NCI-H345 (cell line): ENCODE results near the gene NRXN2.
A peak's percentile ranks its signal among the peaks of the same experiment; 100 is the strongest.

Source experiments
- DNase-seq: peaks from one replicate; lab custom pipeline; 2025; lab: John Stamatoyannopoulos, UW

NRXN2 gene

GRCh38 chr11:64649291-64649697, 73.7 kb downstream of the NRXN2 start:
- DNase-seq = no peak

- no peak for DNase-seq
These were observed 74.4 kb downstream of the NRXN2 start for GRCh38 chr11:64648551-64648950.

DNA sequence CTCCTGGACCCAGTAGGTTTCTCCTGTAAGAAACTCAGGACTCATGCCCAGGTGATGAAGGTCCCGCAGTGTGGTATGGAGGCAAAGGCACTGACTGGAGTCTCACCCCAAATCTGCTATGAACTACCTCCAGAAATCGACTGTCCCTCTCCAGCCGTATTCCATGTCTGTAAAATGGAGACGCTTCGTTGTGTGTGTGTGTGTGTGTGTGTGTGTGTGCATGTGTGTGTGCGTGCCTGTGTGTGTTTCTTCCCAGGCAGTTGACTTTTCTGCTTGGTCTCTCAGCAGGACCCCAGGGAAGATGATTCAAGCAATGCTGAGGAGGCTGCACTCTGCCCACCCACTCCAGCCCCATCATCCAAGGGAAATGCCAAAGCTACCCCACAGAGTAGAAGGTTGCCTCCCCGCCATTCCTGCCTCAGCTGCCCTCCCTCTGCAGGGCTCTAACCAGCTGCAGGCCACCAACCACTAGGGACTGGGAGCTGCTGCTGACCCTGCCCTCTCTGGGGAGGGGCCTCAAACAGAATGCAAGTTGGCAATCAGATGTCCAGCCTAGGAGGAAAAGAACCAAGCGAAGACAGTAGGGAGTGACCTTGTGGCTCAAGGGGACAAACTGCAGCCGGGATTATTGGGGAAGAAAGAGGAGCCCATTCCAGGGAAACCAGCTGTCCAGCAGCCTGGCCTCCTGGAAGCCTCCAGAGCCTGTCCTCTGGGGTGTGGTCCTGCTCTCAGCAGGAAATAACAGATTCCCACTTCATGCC, 75.8 kb downstream of the NRXN2 start:
- DNase-seq = no peak

- DNase-seq = no peak
These were observed 78.2 kb downstream of the NRXN2 start for GRCh38 chr11:64644647-64645275.

GRCh38 chr11:64643920-64644646, 78.9 kb downstream of the NRXN2 start:
- no peak for DNase-seq

GRCh38 chr11:64643256-64643881, 79.6 kb downstream of the NRXN2 start:
- peak; percentile 48 for DNase-seq

- no peak for DNase-seq
These were observed 80.1 kb downstream of the NRXN2 start for GRCh38 chr11:64642871-64643255.

DNA sequence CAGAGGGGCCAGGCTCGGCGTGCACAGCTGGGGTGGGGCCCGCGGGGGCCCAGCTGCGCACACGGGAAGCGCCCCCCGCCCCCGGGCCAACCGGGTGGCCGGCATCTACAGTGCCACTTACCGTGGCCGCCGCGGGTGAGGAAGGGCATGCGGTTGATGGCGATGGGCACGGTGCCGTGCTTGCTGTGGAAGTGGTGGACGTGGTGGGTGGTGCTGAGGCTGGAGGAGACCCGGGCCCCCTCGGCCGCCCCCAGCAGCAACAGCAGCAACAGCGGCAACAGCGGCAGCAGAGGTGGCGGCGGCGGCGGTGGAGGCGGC, 80.6 kb downstream of the NRXN2 start:
- no peak for DNase-seq

DNA sequence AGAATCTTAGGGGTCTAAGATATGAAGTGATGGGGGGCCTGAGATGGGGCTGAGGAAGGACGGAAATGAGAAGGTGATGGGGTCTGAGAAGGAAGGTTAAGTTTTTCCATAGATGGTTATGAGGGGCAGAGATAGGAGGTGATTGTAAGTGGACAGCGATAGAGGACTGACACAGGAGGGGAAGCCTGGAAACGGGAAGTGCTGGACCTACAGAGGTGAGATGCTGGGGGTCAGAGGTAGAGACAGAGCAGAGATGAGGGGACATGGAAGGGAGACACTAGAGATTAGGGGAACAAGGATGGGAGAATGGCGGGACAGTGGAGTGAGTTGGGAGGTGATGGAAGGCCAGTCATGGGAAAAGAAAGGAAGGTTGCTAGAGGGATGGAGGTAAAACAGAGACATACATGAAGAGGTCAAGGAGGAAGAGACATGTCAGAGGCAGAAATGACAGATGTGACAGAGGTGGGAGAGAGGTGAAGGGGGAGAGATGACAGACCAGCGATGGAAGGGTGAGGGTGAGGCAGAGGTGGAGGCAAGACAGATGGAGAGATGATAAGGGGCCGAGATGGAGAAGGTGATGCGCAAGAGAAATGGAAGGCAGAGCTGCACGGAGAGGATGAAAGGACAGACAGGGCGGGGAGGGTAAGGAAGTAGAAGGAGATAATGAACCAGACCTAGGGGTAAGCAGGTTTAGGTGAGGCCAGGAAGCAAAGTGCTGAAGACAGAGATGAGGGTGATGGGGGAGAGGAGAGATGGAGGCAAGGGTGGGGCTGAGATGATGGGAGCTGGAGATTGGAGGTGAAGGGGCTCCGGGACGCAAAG, 81.2 kb downstream of the NRXN2 start:
- DNase-seq = no peak

- no peak for DNase-seq
These were observed 83.1 kb downstream of the NRXN2 start for GRCh38 chr11:64639885-64640284.

- no peak for DNase-seq
These were observed 84.2 kb downstream of the NRXN2 start for GRCh38 chr11:64638829-64639228.

DNA sequence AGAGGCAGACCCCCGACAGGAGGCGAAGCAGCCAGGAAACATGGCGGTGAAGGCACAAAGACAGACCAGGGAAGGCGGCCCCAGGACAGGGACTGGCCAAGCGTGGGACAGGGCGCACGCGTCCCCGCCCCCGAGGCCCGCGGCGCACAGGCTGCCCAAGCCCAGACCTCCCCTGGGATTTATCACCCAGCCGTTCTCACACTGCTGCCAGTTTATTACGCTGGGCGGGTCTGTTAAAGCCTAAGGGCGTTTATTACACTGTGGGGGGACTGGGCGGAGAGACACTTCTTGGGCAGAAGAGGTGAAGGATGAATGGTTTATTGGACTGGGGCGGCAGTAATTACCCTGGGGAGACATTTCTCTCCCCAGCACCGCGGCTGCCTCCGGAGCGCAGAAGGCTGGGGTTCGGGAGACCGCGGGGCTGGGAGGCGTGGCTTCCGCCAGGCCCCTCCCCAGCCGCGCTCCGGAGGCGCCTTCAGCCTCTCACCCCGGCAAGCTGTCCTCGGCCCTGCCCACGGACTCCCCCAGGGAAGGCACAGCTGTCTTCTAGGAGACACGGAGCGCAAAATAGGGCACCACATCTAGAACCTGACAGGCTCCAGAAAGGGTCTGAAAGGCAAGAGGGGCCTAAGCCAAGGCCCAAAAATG, 84.9 kb downstream of the NRXN2 start:
- no peak for DNase-seq

GRCh38 chr11:64637334-64638017, 85.5 kb downstream of the NRXN2 start:
- DNase-seq = no peak

DNA sequence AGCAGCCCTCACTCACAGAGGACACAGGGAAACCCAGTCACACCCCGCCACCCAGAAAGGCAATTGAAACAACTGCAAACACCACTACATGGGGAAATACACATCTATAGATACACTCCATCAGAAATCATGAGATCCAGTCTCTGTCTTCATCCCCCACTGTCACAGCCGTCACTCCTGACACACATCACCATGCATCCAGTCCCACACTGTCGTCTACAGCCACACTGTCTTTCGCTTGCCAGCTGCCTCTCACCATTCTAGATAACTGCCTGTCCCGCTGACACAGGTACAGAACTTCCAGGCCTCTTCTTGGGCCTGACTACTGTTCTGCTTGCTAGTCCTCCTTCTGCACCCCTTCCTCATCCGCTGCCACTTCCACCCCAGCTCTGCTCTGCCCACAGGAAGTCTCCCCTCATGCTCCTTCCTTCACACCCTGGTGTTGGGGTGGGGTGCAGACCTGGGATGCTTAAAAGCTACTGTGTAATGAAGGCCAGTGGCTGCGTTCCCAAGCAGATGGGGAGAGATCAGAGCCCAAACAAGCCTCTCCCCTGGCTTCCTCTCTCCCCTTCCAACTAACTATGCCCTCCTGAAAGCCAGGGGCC, 89.3 kb downstream of the NRXN2 start:
- no peak for DNase-seq

DNA sequence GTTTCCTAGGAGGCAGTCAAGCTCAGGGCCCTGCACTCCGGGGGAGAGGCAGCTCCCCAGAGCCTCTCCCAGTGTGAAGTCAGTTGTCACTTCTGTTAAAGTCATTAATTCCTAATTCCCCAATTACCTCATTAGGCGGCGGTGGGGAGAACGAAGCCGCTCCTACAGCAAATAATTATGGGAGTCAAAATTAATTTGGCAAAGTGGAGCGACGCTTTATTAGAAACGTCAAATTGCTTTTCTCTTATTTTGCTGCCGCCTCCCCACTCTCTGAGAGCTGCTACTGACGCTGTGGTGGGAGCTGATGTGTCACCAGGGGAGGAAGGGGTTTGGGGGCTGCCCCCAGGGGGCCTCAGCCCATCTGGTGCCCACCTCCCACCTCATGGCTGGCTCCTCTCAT, 90.3 kb downstream of the NRXN2 start:
- DNase-seq = no peak

DNA sequence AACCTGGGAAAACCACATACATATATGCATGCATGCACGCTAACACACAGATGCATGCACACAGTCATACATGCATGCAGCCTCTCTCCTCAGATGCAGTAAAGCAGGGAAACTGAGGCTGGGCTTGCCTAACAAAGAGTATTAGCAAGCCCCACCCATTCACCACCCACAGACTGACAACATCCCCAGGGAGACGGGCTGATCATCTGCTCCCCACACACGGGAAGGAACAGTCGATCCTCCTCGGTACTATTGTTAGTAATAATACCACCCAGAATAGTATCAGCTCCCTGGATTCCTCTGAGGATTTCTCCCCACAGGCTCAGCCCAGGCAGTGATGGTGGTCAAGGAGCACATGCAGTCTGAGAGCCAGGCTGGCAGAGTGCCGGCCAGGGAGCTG, 90.8 kb downstream of the NRXN2 start:
- DNase-seq = no peak

DNA sequence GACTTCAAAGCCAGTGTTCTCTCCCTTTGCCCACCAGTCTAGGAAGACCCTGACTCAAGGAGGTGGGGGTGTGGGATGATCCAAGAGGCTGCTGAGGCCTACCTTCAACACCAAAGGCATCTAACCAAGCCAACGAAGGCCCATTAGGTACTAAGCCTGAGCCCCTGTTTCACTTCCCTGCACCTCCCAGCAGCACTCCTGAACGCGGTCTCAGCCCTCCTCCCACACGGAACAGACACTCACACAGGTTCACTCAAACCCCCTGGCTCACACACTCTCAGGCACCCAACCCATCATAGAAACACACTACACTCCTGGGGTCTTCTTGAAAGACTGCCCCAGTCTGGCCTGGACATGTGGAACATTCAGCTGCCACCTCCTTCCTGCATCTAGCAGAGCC, 91.3 kb downstream of the NRXN2 start:
- DNase-seq = no peak

GRCh38 chr11:64629796-64630562, 93.0 kb downstream of the NRXN2 start:
- no peak for DNase-seq

GRCh38 chr11:64629103-64629502, 93.9 kb downstream of the NRXN2 start:
- no peak for DNase-seq

GRCh38 chr11:64628596-64628995, 94.4 kb downstream of the NRXN2 start:
- DNase-seq = no peak
